OCI-LY3 (cell line): Measurements from ENCODE around the gene FBXW10B.
"Not testable (repeated sequence)": the region's sequence is repeated elsewhere in the genome, so short reads cannot be mapped to it uniquely, and the experiment has no call there.

Experiments
- H2AFZ ChIP-seq: fragments of 200-600, 300-600 bp; shearing (Covaris generic); 2 replicates; pipeline ENCODE4 v1.6.0; 2014; ENCODE audit warnings: antibody characterized with exemption, low read depth, low read length
- H3K27ac ChIP-seq: fragments of 200-600, 300-600 bp; sonication (generic); 2 replicates; pipeline ENCODE4 v1.5.1; 2014; ENCODE audit warnings: mild to moderate bottlenecking, low read length, moderate library complexity, mixed read lengths
- H3K27me3 ChIP-seq: fragments of 200-600, 300-600 bp; sonication (generic); 2 replicates; pipeline ENCODE4 v1.6.1; 2014; ENCODE audit warnings: low read depth, low read length, mixed read lengths
- H3K36me3 ChIP-seq: fragments of 200-600, 300-600 bp; sonication (generic); replicated peaks from 2 replicates; pipeline ENCODE3; 2014; ENCODE audit warnings: low read depth, low read length, mixed read lengths
- H3K4me1 ChIP-seq: fragments of 300-600, 200-600 bp; sonication (generic); 2 replicates; pipeline ENCODE4 v1.6.1; 2014; ENCODE audit warnings: low read length, mixed read lengths
- H3K4me2 ChIP-seq: fragments of 200-600, 300-600 bp; sonication (generic); 2 replicates; pipeline ENCODE4 v1.6.1; 2014; ENCODE audit warnings: low read length, mixed read lengths
- H3K4me3 ChIP-seq: fragments of 300-600, 200-600 bp; sonication (generic); 2 replicates; pipeline ENCODE4 v1.5.1; 2014; ENCODE audit warnings: antibody characterized with exemption, mild to moderate bottlenecking, low read length, moderate library complexity
- H3K79me2 ChIP-seq: fragments of 300-600, 200-600 bp; shearing (Covaris generic); 2 replicates; pipeline ENCODE4 v1.6.1; 2014; ENCODE audit warnings: mild to moderate bottlenecking, low read length, mixed read lengths
- H3K9ac ChIP-seq: fragments of 300-600, 200-600 bp; shearing (Covaris generic); 2 replicates; pipeline ENCODE4 v1.6.0; 2014; ENCODE audit warnings: mild to moderate bottlenecking, low read length, moderate library complexity
- H3K9me3 ChIP-seq: fragments of 200-600, 300-600 bp; shearing (Covaris generic); 2 replicates; pipeline ENCODE4 v1.6.1; 2014; ENCODE audit warnings: low read length, mixed read lengths; ENCODE audit not compliant: insufficient read depth
- H4K20me1 ChIP-seq: fragments of 200-600, 300-600 bp; sonication (generic); 2 replicates; pipeline ENCODE4 v1.6.1; 2016; ENCODE audit warnings: low read length, mixed read lengths; ENCODE audit not compliant: insufficient read depth

The FBXW10B gene

DNA sequence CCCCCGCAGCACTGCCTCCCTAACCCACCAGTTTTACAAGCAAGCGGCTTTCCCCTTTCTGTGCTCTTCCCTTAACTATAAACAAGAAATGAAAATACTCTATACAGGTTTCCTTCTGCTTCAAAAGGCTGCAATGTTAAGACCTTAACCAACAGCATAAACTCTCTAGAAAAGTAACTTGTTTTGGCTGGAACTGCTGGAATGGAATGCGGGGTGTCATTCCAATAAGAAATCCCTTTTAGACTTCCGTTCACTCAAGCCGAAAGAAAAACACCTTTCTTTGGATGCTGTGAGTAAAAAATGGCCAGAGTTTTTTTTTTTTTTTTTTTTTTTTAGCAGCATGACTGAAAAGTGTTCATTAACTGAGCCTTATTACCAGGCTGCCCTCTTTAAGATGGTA lies 27.5 kb downstream of the FBXW10B start:
- H3K27me3 ChIP-seq, H4K20me1 ChIP-seq, H3K4me1 ChIP-seq, H3K4me3 ChIP-seq, H3K27ac ChIP-seq, H3K36me3 ChIP-seq, H3K9me3 ChIP-seq, H3K4me2 ChIP-seq, H2AFZ ChIP-seq, H3K9ac ChIP-seq, H3K79me2 ChIP-seq: not testable (repeated sequence)

DNA sequence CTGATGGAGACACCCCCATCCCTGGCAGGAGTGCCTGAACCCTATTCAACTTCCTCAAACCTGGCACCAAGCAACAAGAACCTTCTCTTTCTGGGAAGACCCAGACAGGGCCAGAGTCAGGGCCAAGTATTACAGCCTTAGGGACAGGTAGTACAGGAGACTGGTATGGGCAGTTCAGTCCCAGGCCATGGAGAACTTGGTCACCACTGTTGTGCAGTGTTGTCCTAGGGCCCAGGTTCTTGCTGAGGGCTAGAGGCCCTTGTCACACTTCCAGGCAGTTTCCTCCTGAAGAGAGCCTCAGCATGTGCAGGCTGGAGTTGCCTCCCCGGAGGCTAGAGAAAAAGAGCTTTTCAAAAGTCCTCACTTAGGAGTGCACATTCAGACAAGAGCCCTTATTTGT lies 28.7 kb downstream of the FBXW10B start:
- not testable (repeated sequence) for H3K4me3 ChIP-seq

DNA sequence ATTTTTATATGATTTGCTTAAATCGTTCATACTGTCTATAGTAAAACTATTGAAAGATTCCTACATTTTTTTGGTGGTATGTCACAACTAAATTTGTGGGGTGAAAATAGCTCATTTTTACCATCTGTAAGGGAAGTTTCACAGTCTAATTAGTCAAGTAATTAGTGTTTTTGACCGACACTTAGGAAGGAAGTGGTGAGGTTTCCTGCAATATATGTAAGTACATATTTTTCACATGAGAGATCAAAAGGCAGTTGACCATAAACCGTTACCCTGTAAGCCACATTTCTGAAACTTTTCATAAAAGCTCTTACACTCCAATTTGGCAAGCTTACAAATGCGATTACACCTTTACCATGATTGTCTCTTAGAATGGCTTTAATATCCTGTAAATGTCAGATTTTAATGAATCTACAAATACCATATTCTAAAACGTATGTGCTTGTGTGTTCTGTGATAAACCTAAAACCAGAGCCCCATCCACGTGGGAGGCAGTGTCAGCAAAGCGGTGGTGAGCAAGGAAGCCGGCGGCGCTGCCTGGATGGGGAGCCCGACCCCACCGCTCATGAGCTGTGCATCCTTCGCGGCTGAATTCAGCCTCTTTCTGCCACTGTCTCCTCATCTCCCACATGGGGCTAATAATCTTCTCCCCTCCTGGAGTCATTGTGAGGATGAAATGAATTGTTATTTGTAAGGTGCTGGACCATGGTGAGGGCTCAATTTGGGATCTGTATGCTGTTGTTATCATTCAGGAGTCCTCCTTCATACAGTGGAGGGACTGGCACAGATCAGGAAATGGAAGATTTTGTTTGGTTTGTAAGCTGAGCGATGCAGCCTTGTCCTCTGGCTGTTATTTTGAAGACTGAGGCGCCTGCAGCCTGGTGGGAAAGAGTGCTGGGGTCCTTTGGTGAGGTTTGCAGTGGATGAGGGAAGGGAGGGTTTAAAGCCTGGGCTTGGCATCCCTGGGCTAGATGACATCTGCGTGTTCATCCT lies 29.7 kb downstream of the FBXW10B start:
- H3K79me2 ChIP-seq, H3K4me2 ChIP-seq, H3K9me3 ChIP-seq, H4K20me1 ChIP-seq, H3K36me3 ChIP-seq, H2AFZ ChIP-seq, H3K27me3 ChIP-seq, H3K27ac ChIP-seq, H3K9ac ChIP-seq, H3K4me3 ChIP-seq, H3K4me1 ChIP-seq: not testable (repeated sequence)

More for the DNA sequence above, 28.7 kb downstream of the FBXW10B start:
- not testable (repeated sequence) for H3K4me2 ChIP-seq, H3K27me3 ChIP-seq, H4K20me1 ChIP-seq, H3K27ac ChIP-seq, H3K9me3 ChIP-seq, H3K36me3 ChIP-seq, H3K4me1 ChIP-seq, H3K79me2 ChIP-seq, H2AFZ ChIP-seq, H3K9ac ChIP-seq

DNA sequence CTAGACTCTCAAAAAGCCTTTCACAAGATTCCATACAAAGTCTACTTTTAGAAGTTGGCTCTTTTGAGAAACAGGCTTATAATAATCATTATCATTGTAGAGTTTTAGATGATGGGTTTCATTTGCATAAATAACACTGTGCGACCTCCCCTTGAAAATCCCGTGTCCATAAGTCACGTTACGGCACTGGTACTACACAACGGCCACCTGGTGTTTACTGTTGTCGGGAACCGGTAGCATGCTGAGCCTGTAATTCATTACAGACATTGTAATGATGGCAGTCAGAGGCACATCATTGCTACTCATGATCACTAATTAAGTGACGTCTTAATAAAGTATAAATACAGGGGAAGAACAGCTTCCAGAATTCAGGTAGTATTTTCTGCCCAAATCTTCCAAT lies 31.5 kb downstream of the FBXW10B start:
- not testable (repeated sequence) for H3K9me3 ChIP-seq, H2AFZ ChIP-seq, H3K9ac ChIP-seq, H3K36me3 ChIP-seq, H3K4me2 ChIP-seq, H3K27ac ChIP-seq, H3K4me3 ChIP-seq, H3K4me1 ChIP-seq, H3K79me2 ChIP-seq, H3K27me3 ChIP-seq, H4K20me1 ChIP-seq

DNA sequence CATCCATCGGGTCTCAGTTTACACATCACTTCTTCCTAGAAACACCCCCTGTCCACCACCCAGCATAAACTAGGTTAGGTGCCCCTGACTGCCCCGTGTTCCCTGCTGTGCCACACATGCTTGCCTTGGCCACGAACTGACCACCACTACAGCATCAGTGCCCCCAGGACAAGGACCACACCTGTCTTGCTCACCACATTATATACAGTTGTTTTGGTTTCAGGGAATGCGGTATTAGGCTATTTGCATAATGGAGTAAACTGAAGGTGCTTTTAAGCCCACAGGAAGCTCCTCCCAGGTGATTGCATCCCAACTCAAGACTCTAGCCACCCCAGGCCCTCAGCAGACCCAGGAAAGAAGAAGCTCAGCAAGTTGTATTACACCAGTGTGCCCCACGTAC lies 36.2 kb downstream of the FBXW10B start:
- not testable (repeated sequence) for H3K4me1 ChIP-seq, H3K79me2 ChIP-seq, H3K9ac ChIP-seq, H3K27ac ChIP-seq, H4K20me1 ChIP-seq, H3K4me3 ChIP-seq, H3K36me3 ChIP-seq, H2AFZ ChIP-seq, H3K4me2 ChIP-seq, H3K27me3 ChIP-seq, H3K9me3 ChIP-seq

DNA sequence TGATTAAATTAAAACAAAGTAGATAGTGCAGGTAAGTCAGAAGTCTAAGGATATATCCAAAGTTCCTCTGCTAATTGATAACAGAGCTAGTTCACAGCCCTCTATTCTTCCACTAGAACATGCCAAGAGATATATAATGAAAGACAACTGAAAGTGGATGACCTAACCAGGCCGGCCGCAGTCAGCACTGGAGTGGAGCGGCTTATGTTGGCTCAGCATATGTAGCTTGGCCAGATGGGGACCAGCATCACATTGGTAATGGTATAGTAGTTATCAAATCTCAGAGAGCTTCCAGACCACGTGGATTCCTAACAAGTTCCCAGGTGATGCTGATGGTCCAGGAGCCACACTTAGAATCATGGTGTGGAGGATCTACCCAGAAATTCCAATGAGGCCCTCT lies 38.0 kb downstream of the FBXW10B start:
- H2AFZ ChIP-seq, H3K4me3 ChIP-seq, H3K36me3 ChIP-seq, H3K27ac ChIP-seq, H3K9me3 ChIP-seq, H3K4me1 ChIP-seq, H3K4me2 ChIP-seq, H3K9ac ChIP-seq, H4K20me1 ChIP-seq, H3K79me2 ChIP-seq, H3K27me3 ChIP-seq: not testable (repeated sequence)

DNA sequence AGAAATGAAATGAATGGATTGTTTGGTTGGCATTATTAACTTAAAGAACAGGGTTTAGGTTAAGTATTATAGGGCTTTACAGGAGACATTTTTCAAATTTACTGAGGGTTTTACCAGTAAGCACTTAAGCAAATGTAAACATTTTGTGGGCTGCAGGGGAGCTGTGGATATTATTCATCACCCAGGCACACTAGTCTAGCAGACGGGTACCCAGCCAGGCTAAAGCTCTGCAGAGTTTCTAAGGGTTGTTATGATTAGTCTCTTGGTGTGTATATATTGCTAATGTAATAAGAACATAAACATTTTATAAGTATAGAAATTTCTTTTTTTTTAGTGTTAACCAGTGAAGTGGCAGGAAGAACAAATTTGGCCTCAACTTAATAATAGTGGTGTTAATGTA lies 42.7 kb downstream of the FBXW10B start:
- not testable (repeated sequence) for H3K4me3 ChIP-seq, H3K27me3 ChIP-seq

DNA sequence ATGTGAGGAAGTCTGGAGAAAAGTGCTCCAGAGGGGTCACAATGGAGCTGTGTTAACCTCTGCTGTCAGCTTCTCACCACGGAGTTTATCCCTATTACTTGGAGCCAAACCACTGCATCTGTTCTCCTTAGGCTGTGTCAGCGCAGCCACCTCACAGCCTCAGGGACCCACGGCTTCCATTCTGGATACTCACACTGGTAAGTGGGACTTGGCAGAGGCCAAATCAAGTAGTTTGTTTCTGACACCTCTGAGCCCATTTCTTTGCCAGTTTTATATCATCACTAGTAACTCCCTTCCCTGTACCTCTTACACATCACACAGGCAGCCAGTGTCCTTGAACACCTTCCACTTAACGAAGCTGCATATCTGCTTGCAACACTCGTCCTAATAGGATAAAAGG lies 44.8 kb downstream of the FBXW10B start:
- not testable (repeated sequence) for H4K20me1 ChIP-seq, H2AFZ ChIP-seq, H3K79me2 ChIP-seq, H3K27me3 ChIP-seq, H3K27ac ChIP-seq, H3K4me1 ChIP-seq, H3K9ac ChIP-seq, H3K4me2 ChIP-seq, H3K4me3 ChIP-seq, H3K9me3 ChIP-seq, H3K36me3 ChIP-seq

More for the DNA sequence above, 42.7 kb downstream of the FBXW10B start:
- H3K36me3 ChIP-seq, H3K9me3 ChIP-seq, H3K4me2 ChIP-seq, H3K9ac ChIP-seq, H3K27ac ChIP-seq, H3K79me2 ChIP-seq, H4K20me1 ChIP-seq, H3K4me1 ChIP-seq, H2AFZ ChIP-seq: not testable (repeated sequence)

DNA sequence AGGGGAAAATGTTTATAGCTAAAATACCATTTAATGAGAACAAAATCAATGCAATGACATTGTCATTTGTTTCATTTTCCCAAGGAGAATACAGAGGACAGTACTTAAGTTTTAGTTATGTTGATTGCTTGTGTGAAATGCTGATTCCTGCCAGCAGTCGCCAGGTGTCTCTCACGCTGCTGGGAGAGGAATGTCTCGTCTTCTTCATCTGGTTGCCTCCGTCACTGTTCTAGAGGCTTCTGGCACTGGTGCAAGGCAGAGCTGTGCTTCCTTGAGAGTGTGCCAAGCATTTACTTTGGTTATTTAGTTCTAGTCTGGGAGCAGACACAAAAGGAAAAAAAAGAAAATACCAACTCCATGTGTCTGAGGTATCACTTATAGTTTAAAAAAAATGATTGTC lies 45.6 kb downstream of the FBXW10B start:
- not testable (repeated sequence) for H3K27me3 ChIP-seq, H3K36me3 ChIP-seq, H3K9me3 ChIP-seq, H3K27ac ChIP-seq, H3K4me2 ChIP-seq, H4K20me1 ChIP-seq, H3K4me1 ChIP-seq, H3K4me3 ChIP-seq, H3K79me2 ChIP-seq, H2AFZ ChIP-seq, H3K9ac ChIP-seq
